Stomach (tissue), 9 donors: ENCODE measurements around the gene SAMD3. TPM values are rescaled to one million over a fixed set of nuclear protein-coding genes. Genes with fewer than 3 reads are reported as not detected.

Experiments
- DNase-seq, 2 donors: peaks; one replicate each; pipeline versions ENCODE4 v3.0.0 to v3.0.0-alpha.2; 2013 to 2019
- H3K27ac ChIP-seq, 5 donors: fragments of 200-600 bp in 4 of 5; sonication (generic) in 4 of 5; one replicate each; pipeline ENCODE4 v1.5.1; 2013 to 2019; ENCODE audit warnings: mild to moderate bottlenecking in 1 of 5, moderate library complexity in 1 of 5
- H3K27me3 ChIP-seq, 3 donors: fragments of 200-600 bp; sonication (generic); one replicate each; pipeline ENCODE4 v1.5.1; 2017 to 2019; ENCODE audit warnings: mixed run types in 1 of 3
- H3K36me3 ChIP-seq, 4 donors: fragments of 200-600 bp; sonication (generic); 1 replicate in 3 of 4; 2 replicates in 1 of 4; pipeline ENCODE4 v1.5.1; 2016 to 2019
- H3K4me1 ChIP-seq, 4 donors: fragments of 200-600 bp; sonication (generic); one replicate each; pipeline ENCODE4 v1.5.1; 2016 to 2019
- H3K4me3 ChIP-seq, 4 donors: fragments of 200-600 bp; sonication (generic) in 3 of 4; one replicate each; pipeline ENCODE4 v1.5.1; 2016 to 2019; ENCODE audit warnings: mild to moderate bottlenecking in 1 of 4
- H3K9me3 ChIP-seq, 4 donors: fragments of 200-600 bp; sonication (generic); one replicate each; pipeline ENCODE4 v1.5.1; 2016 to 2019
- CTCF ChIP-seq, 7 experiments: fragments of 450-650 bp in 4 of 7; fragments of 200-600 bp in 3 of 7; sonication (generic) in 3 of 7; IDR thresholded peaks; one replicate each; pipeline ENCODE4 v1.5.1; 2016 to 2019; ENCODE audit warnings: antibody characterized with exemption in 7 of 7, control low read depth in 2 of 7, mild to moderate bottlenecking in 1 of 7
- EP300 ChIP-seq: sonication (generic); formaldehyde crosslinking; IDR thresholded peaks from one replicate; pipeline ENCODE4 v1.6.1; 2017; ENCODE audit warnings: antibody characterized with exemption
- POLR2A ChIP-seq, 4 donors: fragments of 450-650 bp; IDR thresholded peaks; one replicate each; pipeline ENCODE4 v1.6.1; 2016; ENCODE audit warnings: antibody characterized with exemption in 4 of 4, control low read depth in 2 of 4, mild to moderate bottlenecking in 1 of 4, moderate library complexity in 1 of 4
- POLR2AphosphoS5 ChIP-seq, 3 donors: sonication (generic); formaldehyde crosslinking; IDR thresholded peaks; one replicate each; pipeline ENCODE4 v1.6.1; 2016; ENCODE audit warnings: antibody characterized with exemption in 3 of 3
- WGBS, 5 donors: extraction: QIAGEN DNeasy Blood & Tissue Kit in 3 of 5; methylation state at CpG; one replicate each; pipeline versions ENCODE4 v1.1.5 to v1.1.7; 2013 to 2018; 5-methylcytosine and 5-hydroxymethylcytosine counted together
- intact Hi-C: fragments of 100-400 bp; cut with DNase I; formaldehyde crosslinking; loops from one replicate; pipeline ENCODE4 v1.15.1; 2023; ENCODE audit warnings: low total_unique reads
- polyA plus RNA-seq, 3 donors: library from polyadenylated mRNA; stranded (reverse); fragments of 200-250 nt; gene quantifications; one replicate each; pipeline ENCODE4 v1.2.3, GENCODE V29; 2013
- total RNA-seq, 5 donors: library from RNA; depleted of rRNA; stranded (reverse); fragments of >200 nt; gene quantifications; one replicate each; pipeline versions ENCODE4 v1.1.0 to v1.2.3, GENCODE V29; 2014 to 2016
- donor health status: healthy with polysubstance abuse.
- donor health status: Bipolar disorder and iron deficiency.
- donor health status: healthy.

The SAMD3 gene
- total and polyA plus RNA-seq, 8 donors: 0.15 to 4.2 (median 1.3) TPM; not detected in 2

GRCh38 chr6:130164251-130164650 lies 58.5 kb downstream of the SAMD3 start:
- H3K9me3 ChIP-seq: no peaks in the 10 kb centered on the region
- 60 to 68% (median 65%) methylated on average over 4 of the region's 4 CpGs for WGBS, 5 donors
- no peak for DNase-seq
- no peak for TF ChIP-seq CTCF (IDR thresholded peaks at IDR 0.05)
- TF ChIP-seq POLR2A (IDR thresholded peaks at IDR 0.05): no peak
- TF ChIP-seq EP300: no peak
- TF ChIP-seq POLR2AphosphoS5 (IDR thresholded peaks at IDR 0.05): no peak
- intact Hi-C loops: no loop called here
- H3K27ac ChIP-seq: no peak overlapping the region
- peaks cover 0 to 6% (median 0%) of the 10 kb centered on the region in 3 donors for H3K27me3 ChIP-seq
- H3K36me3 ChIP-seq: no peaks in the 10 kb centered on the region
- H3K4me1 ChIP-seq: no peaks in the 10 kb centered on the region
- H3K4me3 ChIP-seq: no peak overlapping the region

GRCh38 chr6:130163266-130163665 lies 59.5 kb downstream of the SAMD3 start:
- no peak for DNase-seq
- H3K27ac ChIP-seq: no peak overlapping the region
- H3K27me3 ChIP-seq: peaks cover 0 to 6% (median 0%) of the 10 kb centered on the region in 3 donors
- H3K4me3 ChIP-seq: no peak overlapping the region
- no peak for TF ChIP-seq POLR2AphosphoS5 (IDR thresholded peaks at IDR 0.05)
- no peak for TF ChIP-seq CTCF (IDR thresholded peaks at IDR 0.05)
- TF ChIP-seq POLR2A (IDR thresholded peaks at IDR 0.05): no peak
- no peak for TF ChIP-seq EP300
- intact Hi-C loops: no loop called here
- H3K9me3 ChIP-seq: peaks cover 0 to 8% (median 3%) of the 10 kb centered on the region in 4 donors
- no peaks in the 10 kb centered on the region for H3K36me3 ChIP-seq
- H3K4me1 ChIP-seq: no peaks in the 10 kb centered on the region
- WGBS, 5 donors: 69 to 94% (median 92%) methylated on average over 2 of the region's 2 CpGs

GRCh38 chr6:130162421-130162820 lies 60.3 kb downstream of the SAMD3 start:
- WGBS, 5 donors: 66 to 88% (median 77%) methylated on average over 2 of the region's 2 CpGs
- H3K27me3 ChIP-seq: peaks cover 0 to 6% (median 0%) of the 10 kb centered on the region in 3 donors

GRCh38 chr6:130161683-130162404 lies 60.9 kb downstream of the SAMD3 start:
- H3K27me3 ChIP-seq: peaks cover 0 to 6% (median 0%) of the 10 kb centered on the region in 3 donors
- WGBS, 5 donors: 44 to 65% (median 59%) methylated on average over 6 of the region's 6 CpGs
- H3K4me3 ChIP-seq: no peak overlapping the region
- H3K4me1 ChIP-seq: no peaks in the 10 kb centered on the region
- peak in 1 of 3 donors; percentile 49 for TF ChIP-seq POLR2AphosphoS5 (IDR thresholded peaks at IDR 0.05)
- no peak for TF ChIP-seq EP300
- peak overlapping the region in 1 of 5 donors; percentile 23 for H3K27ac ChIP-seq
- no peaks in the 10 kb centered on the region for H3K36me3 ChIP-seq
- intact Hi-C loops: no loop called here
- DNase-seq: peak in 1 of 2 donors; percentile 67
- peaks cover 0 to 9% (median 3%) of the 10 kb centered on the region in 4 donors for H3K9me3 ChIP-seq

More at GRCh38 chr6:130162421-130162820, 60.3 kb downstream of the SAMD3 start:
- TF ChIP-seq CTCF (IDR thresholded peaks at IDR 0.05): no peak
- no peak for TF ChIP-seq POLR2AphosphoS5 (IDR thresholded peaks at IDR 0.05)
- TF ChIP-seq POLR2A (IDR thresholded peaks at IDR 0.05): no peak
- no peak for TF ChIP-seq EP300
- H3K27ac ChIP-seq: no peak overlapping the region
- DNase-seq: no peak
- no peaks in the 10 kb centered on the region for H3K36me3 ChIP-seq
- no peaks in the 10 kb centered on the region for H3K4me1 ChIP-seq
- intact Hi-C loops: no loop called here
- H3K9me3 ChIP-seq: peaks cover 0 to 9% (median 3%) of the 10 kb centered on the region in 4 donors
- H3K4me3 ChIP-seq: no peak overlapping the region

GRCh38 chr6:130159956-130160355 lies 62.8 kb downstream of the SAMD3 start:
- peak in 1 of 2 donors; percentile 18 for DNase-seq
- no peaks in the 10 kb centered on the region for H3K36me3 ChIP-seq
- 20 to 34% (median 33%) methylated on average over 3 of the region's 3 CpGs for WGBS, 5 donors

More at GRCh38 chr6:130159956-130160355, 62.8 kb downstream of the SAMD3 start:
- intact Hi-C loops: no loop called here
- no peaks in the 10 kb centered on the region for H3K27me3 ChIP-seq
- H3K27ac ChIP-seq: no peak overlapping the region
- H3K9me3 ChIP-seq: peaks cover 0 to 9% (median 3%) of the 10 kb centered on the region in 4 donors
- no peak overlapping the region for H3K4me3 ChIP-seq
- TF ChIP-seq POLR2A (IDR thresholded peaks at IDR 0.05) (no peak), EP300 (no peak), CTCF (IDR thresholded peaks at IDR 0.05) (no peak), POLR2AphosphoS5 (IDR thresholded peaks at IDR 0.05) (no peak)
- no peaks in the 10 kb centered on the region for H3K4me1 ChIP-seq
